Activated B cell treated with CpG ODN at 0.5 μM for 24 hours (primary cell): Measurements from ENCODE around the gene NR2F6. TPM values are rescaled to one million over a fixed set of nuclear protein-coding genes. Genes with fewer than 3 reads are reported as not detected.

Source experiments
- ATAC-seq: fragments of 200-7000 bp; cut with Tn5 transposase; one replicate; pipeline ENCODE4 v1.10.0; 2021; ENCODE audit warnings: low read depth, mild to moderate bottlenecking, moderate library complexity
- CTCF ChIA-PET: fragments of 350-600 bp; sonication (Branson Sonifier 250); formaldehyde crosslinking; loops from one replicate; lab custom pipeline; 2021; ENCODE audit warnings: antibody characterized with exemption; lab: Charles Lee
- POLR2A ChIA-PET: fragments of 350-600 bp; sonication (Branson Sonifier 250); formaldehyde crosslinking; loops from one replicate; lab custom pipeline; 2021; ENCODE audit warnings: antibody characterized with exemption; lab: Charles Lee
- DNase-seq: peaks from one replicate; pipeline ENCODE4 v3.0.0; 2022
- H3K27ac Mint-ChIP-seq: one replicate; pipeline ENCODE4 v1.8.0; 2020; ENCODE audit warnings: mixed read lengths
- H3K27me3 Mint-ChIP-seq: one replicate; pipeline ENCODE4 v1.8.0; 2021; ENCODE audit warnings: mixed read lengths
- H3K36me3 Mint-ChIP-seq: one replicate; pipeline ENCODE4 v1.8.0; 2021; ENCODE audit warnings: low read depth, mixed read lengths
- H3K4me1 Mint-ChIP-seq: one replicate; pipeline ENCODE4 v1.8.0; 2021; ENCODE audit warnings: mixed read lengths
- H3K4me3 Mint-ChIP-seq: one replicate; pipeline ENCODE4 v1.8.0; 2020; ENCODE audit warnings: mild to moderate bottlenecking, mixed read lengths
- H3K9me3 Mint-ChIP-seq: one replicate; pipeline ENCODE4 v1.8.0; 2020; ENCODE audit warnings: mixed read lengths
- CTCF ChIP-seq: fragments of 200-600 bp; IDR thresholded peaks from one replicate; pipeline ENCODE4 v1.8.0; 2022; ENCODE audit warnings: antibody characterized with exemption, mild to moderate bottlenecking
- intact Hi-C: fragments of 100-400 bp; cut with micrococcal nuclease; formaldehyde crosslinking; loops from one replicate; pipeline ENCODE4 v1.15.1; 2024
- total RNA-seq: library from RNA; stranded (reverse); gene quantifications from 2 replicates; pipeline ENCODE4 v1.2.3, GENCODE V29; 2022

The NR2F6 gene
- total RNA-seq, 1 donor from 2014 or later, result 4.3 TPM

DNA sequence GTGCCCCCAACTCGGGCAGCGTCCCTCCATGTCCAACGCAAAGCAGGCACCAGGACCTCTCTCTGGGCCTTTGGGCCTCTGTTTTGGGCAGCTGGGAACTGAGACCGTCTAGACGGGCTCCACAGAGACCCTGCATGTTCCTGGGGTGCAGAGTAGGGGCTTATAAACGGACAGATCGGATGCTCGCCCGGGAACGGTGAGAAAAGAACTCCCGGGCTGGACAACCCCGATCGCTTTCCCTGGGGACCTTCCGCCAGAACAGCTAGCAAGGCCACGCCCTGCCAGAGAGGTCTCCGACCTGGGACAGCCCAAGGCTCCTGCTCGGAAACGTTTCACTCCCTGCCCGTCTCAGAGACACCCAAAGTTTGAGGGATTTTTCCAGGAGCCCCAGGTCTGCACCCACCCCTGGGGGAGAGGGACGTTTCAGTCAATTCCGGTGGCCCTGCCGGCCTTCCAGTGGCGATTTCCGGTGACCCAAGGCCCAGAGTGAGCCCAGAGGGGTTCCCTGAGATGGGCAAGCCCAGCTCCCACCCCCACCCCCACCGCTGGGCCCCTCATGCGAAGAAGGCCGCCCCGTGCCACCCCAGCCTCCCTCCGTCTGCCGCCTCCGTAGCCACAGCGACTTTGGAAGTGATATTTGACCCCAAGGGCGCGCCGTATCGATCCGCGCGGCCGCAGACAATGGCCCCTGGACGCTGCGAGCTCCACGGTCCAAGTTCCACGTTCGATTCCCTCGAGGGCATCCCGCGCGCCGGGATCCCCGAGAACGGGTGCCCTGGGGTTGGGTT, 1.7 kb downstream of the NR2F6 start:
- H3K4me3 Mint-ChIP-seq, result peak overlapping the region; percentile 65
- no peak for ATAC-seq
- ChIA-PET POLR2A (interaction anchor here (0.5 to 2.9 kb wide), 9 partner anchors 8 to 742 kb away, joined by 3 to 16 read pairs (median 4); partner anchors contain the start of genes OCEL1 and USE1), CTCF (interaction anchor here (1.0 kb wide), 1 partner anchor 8 kb away, joined by 3 read pairs; no protein-coding TSS in a partner anchor)
- intact Hi-C loops, result no loop called here
- peaks cover 13% of the 10 kb centered on the region for H3K4me1 Mint-ChIP-seq
- no peaks in the 10 kb centered on the region for H3K27me3 Mint-ChIP-seq
- no peak for DNase-seq
- no peaks in the 10 kb centered on the region for H3K9me3 Mint-ChIP-seq
- TF ChIP-seq CTCF, result no peak
- peak overlapping the region; percentile 24 for H3K27ac Mint-ChIP-seq
- H3K36me3 Mint-ChIP-seq, result no peaks in the 10 kb centered on the region

DNA sequence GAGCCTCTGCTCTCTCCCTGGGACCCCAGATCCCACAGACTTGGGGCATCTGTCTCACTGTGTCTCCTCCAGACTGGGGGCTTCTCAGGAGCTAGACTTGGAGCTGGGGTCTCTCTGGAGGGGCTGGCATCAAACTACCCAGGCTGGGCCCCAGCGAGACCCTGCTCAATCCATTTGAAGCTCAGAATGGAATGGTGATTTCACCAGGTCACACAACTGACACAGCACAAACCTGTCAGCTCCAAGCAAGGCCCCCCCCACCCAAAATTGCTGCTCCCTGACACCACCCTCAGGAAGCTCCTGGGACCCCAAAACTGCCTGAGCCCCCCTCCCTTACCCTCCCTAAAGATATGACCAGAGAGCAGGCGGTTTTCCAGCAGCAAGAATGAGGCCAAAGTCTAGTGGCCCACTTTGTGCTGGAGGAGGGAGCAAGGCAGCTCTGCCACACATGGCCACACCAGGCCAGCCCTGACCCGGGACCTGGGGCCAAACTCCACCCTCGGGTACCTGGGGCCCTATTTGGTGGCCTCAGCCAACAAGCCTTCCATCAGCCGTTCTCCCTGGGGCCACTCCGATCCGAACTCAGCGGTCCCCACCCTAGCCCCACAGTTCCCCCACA, 2.4 kb downstream of the NR2F6 start:
- intact Hi-C loops, result no loop called here
- H3K36me3 Mint-ChIP-seq, result no peaks in the 10 kb centered on the region
- H3K4me1 Mint-ChIP-seq, result peaks cover 13% of the 10 kb centered on the region
- ATAC-seq, result no peak
- TF ChIP-seq CTCF, result no peak
- H3K9me3 Mint-ChIP-seq, result no peaks in the 10 kb centered on the region
- H3K27ac Mint-ChIP-seq, result peak overlapping the region; percentile 24
- DNase-seq, result no peak
- ChIA-PET POLR2A (interaction anchor here (0.5 to 2.9 kb wide), 9 partner anchors 17 to 656 kb away, joined by 3 to 16 read pairs (median 4); partner anchors contain the start of genes OCEL1 and USE1), CTCF (no interaction called here)
- H3K27me3 Mint-ChIP-seq, result no peaks in the 10 kb centered on the region
- H3K4me3 Mint-ChIP-seq, result peak overlapping the region; percentile 28

GRCh38 chr19:17242431-17243208, 3.1 kb downstream of the NR2F6 start:
- no peak for DNase-seq
- TF ChIP-seq CTCF, result no peak
- intact Hi-C loops, result no loop called here
- Mint-ChIP-seq H3K27ac (peak overlapping the region; percentile 37), H3K9me3 (no peaks in the 10 kb centered on the region), H3K36me3 (no peaks in the 10 kb centered on the region), H3K4me3 (no peak overlapping the region), H3K27me3 (no peaks in the 10 kb centered on the region), H3K4me1 (peaks cover 13% of the 10 kb centered on the region)
- ChIA-PET CTCF (no interaction called here), POLR2A (interaction anchor here (0.6 to 2.9 kb wide), 8 partner anchors 11 to 656 kb away, joined by 3 to 16 read pairs (median 4); partner anchors contain the start of genes OCEL1 and USE1)
- no peak for ATAC-seq

DNA sequence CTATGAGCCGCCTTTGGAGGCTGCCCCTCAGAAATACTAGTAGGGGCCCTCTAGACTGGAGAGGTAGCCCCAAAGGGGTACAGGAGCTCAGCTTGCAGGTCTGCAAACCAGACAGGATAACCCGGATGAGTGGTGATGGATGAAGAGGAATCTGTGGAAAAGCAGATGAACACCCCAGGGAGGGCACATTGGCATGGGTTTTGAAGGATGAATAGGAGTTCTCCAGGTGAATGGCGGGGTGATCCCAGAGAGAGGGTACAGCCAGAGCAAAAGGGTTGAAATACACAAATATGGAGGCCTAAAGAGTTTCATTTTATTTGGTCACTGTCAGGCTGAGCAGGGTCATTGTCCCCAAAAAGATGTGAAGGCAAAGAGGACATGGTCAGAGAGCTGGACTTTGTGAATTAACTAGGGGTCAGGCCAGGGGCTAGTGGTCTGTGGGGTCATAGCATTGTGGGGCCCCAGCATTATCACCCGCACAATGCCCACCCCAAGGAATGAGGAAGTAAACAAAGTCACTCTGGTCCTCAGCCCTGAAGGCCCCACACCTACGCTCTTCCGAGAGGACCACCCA, 4.8 kb downstream of the NR2F6 start:
- ChIA-PET CTCF (no interaction called here), POLR2A (interaction anchor here (0.9 to 1.1 kb wide), 2 partner anchors 15 to 26 kb away, joined by 3 read pairs; partner anchors contain the start of gene OCEL1)
- no peak for TF ChIP-seq CTCF
- no peaks in the 10 kb centered on the region for H3K36me3 Mint-ChIP-seq
- DNase-seq (no peak), ATAC-seq (no peak)
- H3K9me3 Mint-ChIP-seq, result no peaks in the 10 kb centered on the region
- peaks cover 15% of the 10 kb centered on the region for H3K4me1 Mint-ChIP-seq
- intact Hi-C loops, result no loop called here
- H3K27me3 Mint-ChIP-seq, result no peaks in the 10 kb centered on the region
- H3K27ac Mint-ChIP-seq, result no peak overlapping the region
- H3K4me3 Mint-ChIP-seq, result no peak overlapping the region
